SK-N-SH (cell line): ENCODE results near the gene STEAP3. TPM values are rescaled to one million over a fixed set of nuclear protein-coding genes. Genes with fewer than 3 reads are reported as not detected.

Experiments used
- CTCF ChIA-PET: fragments of 300-600, 350-600 bp; formaldehyde crosslinking; extraction: SDS; loops from one replicate; lab custom pipeline; 2021; lab: Yijun Ruan, JAX
- POLR2A ChIA-PET: fragments of 350-600 bp; sonication (Branson Sonifier 250); formaldehyde crosslinking; extraction: SDS; loops from one replicate; lab custom pipeline; 2020; ENCODE audit warnings: antibody characterized with exemption, inconsistent platforms; lab: Yijun Ruan, JAX
- DNase-seq: peaks from one replicate; pipeline ENCODE4 v3.0.0; 2012
- H2AFZ ChIP-seq: fragments of 200-600 bp; sonication (generic); 2 replicates; pipeline ENCODE4 v1.8.1; 2016; ENCODE audit warnings: antibody characterized with exemption, mild to moderate bottlenecking, low read depth
- H3F3A ChIP-seq: fragments of 200-600 bp; sonication (generic); replicated peaks from 2 replicates; pipeline ENCODE3; 2016; ENCODE audit warnings: antibody characterized with exemption, mild to moderate bottlenecking; ENCODE audit not compliant: insufficient read depth
- H3K27ac ChIP-seq, 2 experiments: fragments of 200-500 bp in 1 of 2; fragments of 200-600 bp in 1 of 2; sonication (Bioruptor generic) in 1 of 2; sonication (generic), shearing (Covaris generic) in 1 of 2; 2 replicates each; pipeline versions ENCODE4 v1.5.1 to v1.6.1; 2014 to 2016; ENCODE audit warnings: low read depth in 2 of 2, inconsistent platforms in 1 of 2, low read length in 1 of 2, mild to moderate bottlenecking in 1 of 2, mixed read lengths in 1 of 2
- H3K27me3 ChIP-seq: fragments of 200-600 bp; sonication (generic), shearing (Covaris generic); 2 replicates; pipeline ENCODE4 v1.6.1; 2016; ENCODE audit warnings: mixed run types; ENCODE audit not compliant: insufficient read depth
- H3K36me3 ChIP-seq, 2 experiments: fragments of 200-500 bp in 1 of 2; fragments of 200-600 bp in 1 of 2; sonication (Bioruptor generic) in 1 of 2; sonication (generic) in 1 of 2; replicated peaks in 1 of 2; 2 replicates each; pipeline versions ENCODE3 to v1.5.1; 2014 to 2016; ENCODE audit warnings: low read length in 1 of 2, mild to moderate bottlenecking in 1 of 2; ENCODE audit not compliant: insufficient read depth in 2 of 2, control insufficient read depth in 1 of 2
- H3K4me1 ChIP-seq, 2 experiments: fragments of 200-500 bp in 1 of 2; fragments of 200-600 bp in 1 of 2; sonication (Bioruptor generic) in 1 of 2; sonication (generic), shearing (Covaris generic) in 1 of 2; 2 replicates each; pipeline versions ENCODE4 v1.5.1 to v1.6.1; 2014 to 2016; ENCODE audit warnings: low read depth in 1 of 2, low read length in 1 of 2, mixed run types in 1 of 2; ENCODE audit not compliant: insufficient read depth in 2 of 2, control insufficient read depth in 1 of 2
- H3K4me2 ChIP-seq: fragments of 200-600 bp; sonication (generic), shearing (Covaris generic); 2 replicates; pipeline ENCODE4 v1.6.1; 2017; ENCODE audit warnings: mixed run types
- H3K4me3 ChIP-seq, 2 experiments: fragments of 200-500 bp in 1 of 2; fragments of 200-600 bp in 1 of 2; sonication (Bioruptor generic) in 1 of 2; sonication (generic), shearing (Covaris generic) in 1 of 2; 2 replicates each; pipeline versions ENCODE4 v1.5.1 to v1.8.1; 2014 to 2016; ENCODE audit warnings: low read depth in 2 of 2, inconsistent platforms in 1 of 2, low read length in 1 of 2, mild to moderate bottlenecking in 1 of 2, mixed read lengths in 1 of 2, moderate library complexity in 1 of 2
- H3K79me2 ChIP-seq: fragments of 200-600 bp; sonication (generic); 2 replicates; pipeline ENCODE4 v1.8.1; 2017; ENCODE audit warnings: mild to moderate bottlenecking; ENCODE audit not compliant: insufficient read depth
- H3K9ac ChIP-seq: fragments of 200-600 bp; sonication (generic); 2 replicates; pipeline ENCODE4 v1.6.1; 2017; ENCODE audit warnings: mixed run types
- H3K9me2 ChIP-seq: fragments of 200-600 bp; sonication (generic); 2 replicates; pipeline ENCODE4 v1.6.1; 2017; ENCODE audit warnings: mixed run types
- H3K9me3 ChIP-seq: fragments of 200-600 bp; sonication (generic); 2 replicates; pipeline ENCODE4 v1.6.1; 2017; ENCODE audit warnings: mixed run types, mild to moderate bottlenecking, moderate library complexity
- H4K20me1 ChIP-seq: fragments of 200-600 bp; sonication (generic); 2 replicates; pipeline ENCODE4 v1.6.1; 2017; ENCODE audit warnings: mild to moderate bottlenecking, mixed run types; ENCODE audit not compliant: insufficient read depth
- CHD2 ChIP-seq: fragments of 150-350 bp; IDR thresholded peaks from 2 replicates; pipeline ENCODE4 v1.6.1; 2018; ENCODE audit warnings: low read length; ENCODE audit not compliant: partially characterized antibody
- ELF1 ChIP-seq: IDR thresholded peaks from 2 replicates; pipeline ENCODE4 v1.4.0; 2012
- EP300 ChIP-seq, 2 experiments: IDR thresholded peaks; 2 replicates each; pipeline versions ENCODE4 v1.4.0 to v1.6.1; 2012; ENCODE audit warnings: borderline replicate concordance in 1 of 2, low read depth in 1 of 2, low read length in 1 of 2
- EZH2phosphoT487 ChIP-seq: fragments of 200-600 bp; sonication (generic); IDR thresholded peaks from 2 replicates; pipeline ENCODE4 v1.6.1; 2017; ENCODE audit warnings: low read depth, mixed run types, mild to moderate bottlenecking, antibody characterized with exemption, moderate library complexity, borderline replicate concordance
- FOSL2 ChIP-seq: IDR thresholded peaks from 2 replicates; pipeline ENCODE4 v1.4.0; 2012; ENCODE audit warnings: low read depth, mild to moderate bottlenecking, moderate library complexity, borderline replicate concordance
- GABPA ChIP-seq: IDR thresholded peaks from 2 replicates; pipeline ENCODE4 v1.4.0; 2012; ENCODE audit warnings: low read depth, mild to moderate bottlenecking
- GATA2 ChIP-seq: sonication (generic); formaldehyde crosslinking; IDR thresholded peaks from 2 replicates; pipeline ENCODE4 v1.5.0; 2020; ENCODE audit warnings: mild to moderate bottlenecking, missing genetic modification reagents
- JUND ChIP-seq: IDR thresholded peaks from 2 replicates; pipeline ENCODE4 v1.4.0; 2012
- MEF2A ChIP-seq: IDR thresholded peaks from 2 replicates; pipeline ENCODE4 v1.4.0; 2012; ENCODE audit warnings: low read depth, borderline replicate concordance
- NRF1 ChIP-seq: IDR thresholded peaks from 2 replicates; pipeline ENCODE4 v1.6.1; 2012; ENCODE audit warnings: low read depth, mild to moderate bottlenecking, low read length
- RAD21 ChIP-seq: IDR thresholded peaks from 2 replicates; pipeline ENCODE4 v1.6.1; 2012; ENCODE audit warnings: mild to moderate bottlenecking, low read length
- RFX5 ChIP-seq: IDR thresholded peaks from 2 replicates; pipeline ENCODE4 v1.6.1; 2012; ENCODE audit warnings: mild to moderate bottlenecking, improper control_type of control experiment, low read length
- TAF1 ChIP-seq: IDR thresholded peaks from 2 replicates; pipeline ENCODE4 v1.6.1; 2012; ENCODE audit warnings: low read depth, mild to moderate bottlenecking, low read length, moderate library complexity, borderline replicate concordance
- TCF12 ChIP-seq: IDR thresholded peaks from 2 replicates; pipeline ENCODE4 v1.4.0; 2012
- YY1 ChIP-seq: IDR thresholded peaks from 2 replicates; pipeline ENCODE4 v1.4.0; 2012; ENCODE audit warnings: low read depth, mild to moderate bottlenecking
- WGBS: methylation state at CpG from one replicate; pipeline ENCODE4 v1.1.6; 2017; ENCODE audit warnings: low lambda C conversion rate; 5-methylcytosine and 5-hydroxymethylcytosine counted together
- polyA plus RNA-seq, 3 experiments: library from polyadenylated mRNA; depleted of rRNA; stranded (reverse); fragments of >200 nt; gene quantifications; 2 replicates each; pipeline ENCODE4 v1.2.3, GENCODE V29; 2012
- TF ChIP-seq, protein P1 (sequence below): IDR thresholded peaks from 2 replicates; pipeline ENCODE4 v1.6.1; 2012; ENCODE audit warnings: mild to moderate bottlenecking, low read depth, low read length, moderate library complexity
- TF ChIP-seq, protein P2 (sequence below): fragments of 200-600 bp; sonication (generic); IDR thresholded peaks from 2 replicates; pipeline ENCODE4 v1.6.1; 2017; ENCODE audit warnings: antibody characterized with exemption, mild to moderate bottlenecking, moderate library complexity
- TF ChIP-seq, protein P3 (sequence below): IDR thresholded peaks from 2 replicates; pipeline ENCODE4 v1.4.0; 2012; ENCODE audit warnings: low read depth, borderline replicate concordance

Gene STEAP3
- polyA plus RNA-seq, 1 of the 3 experiments (the other 2 are of a cell fraction): 30.6 TPM

DNA sequence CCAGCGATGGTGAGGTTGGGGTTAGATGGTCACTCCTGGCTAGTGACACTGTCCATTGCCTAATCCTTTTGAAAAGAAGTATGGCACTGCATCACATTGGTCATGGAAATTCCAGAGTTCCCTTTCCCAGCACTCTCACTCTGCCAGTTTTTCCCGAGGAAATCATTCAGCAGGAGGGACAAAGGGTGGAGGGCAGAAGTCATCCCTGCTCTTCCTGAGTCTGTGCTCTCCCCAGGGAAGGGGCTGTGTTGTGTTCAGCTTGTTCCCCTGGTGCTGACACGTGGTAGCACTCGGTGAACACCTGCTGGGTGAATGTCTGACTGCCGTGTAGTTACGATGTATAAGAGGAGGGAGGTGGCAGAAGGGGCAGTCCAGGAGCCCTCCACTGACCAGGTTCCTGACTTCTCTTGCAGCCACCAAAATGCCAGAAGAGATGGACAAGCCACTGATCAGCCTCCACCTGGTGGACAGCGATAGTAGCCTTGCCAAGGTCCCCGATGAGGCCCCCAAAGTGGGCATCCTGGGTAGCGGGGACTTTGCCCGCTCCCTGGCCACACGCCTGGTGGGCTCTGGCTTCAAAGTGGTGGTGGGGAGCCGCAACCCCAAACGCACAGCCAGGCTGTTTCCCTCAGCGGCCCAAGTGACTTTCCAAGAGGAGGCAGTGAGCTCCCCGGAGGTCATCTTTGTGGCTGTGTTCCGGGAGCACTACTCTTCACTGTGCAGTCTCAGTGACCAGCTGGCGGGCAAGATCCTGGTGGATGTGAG, 21.6 kb downstream of the STEAP3 start:
- TF ChIP-seq TCF12: no peak
- TF ChIP-seq EP300 (IDR thresholded peaks at IDR 0.05; ENCODE audit: borderline replicate concordance in 1 of 2, low read depth in 1 of 2, low read length in 1 of 2): no peak
- TF ChIP-seq, protein P1, sequence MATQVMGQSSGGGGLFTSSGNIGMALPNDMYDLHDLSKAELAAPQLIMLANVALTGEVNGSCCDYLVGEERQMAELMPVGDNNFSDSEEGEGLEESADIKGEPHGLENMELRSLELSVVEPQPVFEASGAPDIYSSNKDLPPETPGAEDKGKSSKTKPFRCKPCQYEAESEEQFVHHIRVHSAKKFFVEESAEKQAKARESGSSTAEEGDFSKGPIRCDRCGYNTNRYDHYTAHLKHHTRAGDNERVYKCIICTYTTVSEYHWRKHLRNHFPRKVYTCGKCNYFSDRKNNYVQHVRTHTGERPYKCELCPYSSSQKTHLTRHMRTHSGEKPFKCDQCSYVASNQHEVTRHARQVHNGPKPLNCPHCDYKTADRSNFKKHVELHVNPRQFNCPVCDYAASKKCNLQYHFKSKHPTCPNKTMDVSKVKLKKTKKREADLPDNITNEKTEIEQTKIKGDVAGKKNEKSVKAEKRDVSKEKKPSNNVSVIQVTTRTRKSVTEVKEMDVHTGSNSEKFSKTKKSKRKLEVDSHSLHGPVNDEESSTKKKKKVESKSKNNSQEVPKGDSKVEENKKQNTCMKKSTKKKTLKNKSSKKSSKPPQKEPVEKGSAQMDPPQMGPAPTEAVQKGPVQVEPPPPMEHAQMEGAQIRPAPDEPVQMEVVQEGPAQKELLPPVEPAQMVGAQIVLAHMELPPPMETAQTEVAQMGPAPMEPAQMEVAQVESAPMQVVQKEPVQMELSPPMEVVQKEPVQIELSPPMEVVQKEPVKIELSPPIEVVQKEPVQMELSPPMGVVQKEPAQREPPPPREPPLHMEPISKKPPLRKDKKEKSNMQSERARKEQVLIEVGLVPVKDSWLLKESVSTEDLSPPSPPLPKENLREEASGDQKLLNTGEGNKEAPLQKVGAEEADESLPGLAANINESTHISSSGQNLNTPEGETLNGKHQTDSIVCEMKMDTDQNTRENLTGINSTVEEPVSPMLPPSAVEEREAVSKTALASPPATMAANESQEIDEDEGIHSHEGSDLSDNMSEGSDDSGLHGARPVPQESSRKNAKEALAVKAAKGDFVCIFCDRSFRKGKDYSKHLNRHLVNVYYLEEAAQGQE: no peak
- TF ChIP-seq JUND: no peak
- no peak for TF ChIP-seq FOSL2
- TF ChIP-seq ELF1: no peak
- TF ChIP-seq GABPA: no peak
- TF ChIP-seq EZH2phosphoT487: no peak
- no peak for TF ChIP-seq YY1
- no peak for TF ChIP-seq NRF1
- no peak for TF ChIP-seq TAF1
- TF ChIP-seq CHD2: no peak
- no peak for TF ChIP-seq MEF2A
- no peak for TF ChIP-seq RFX5
- TF ChIP-seq, protein P2, sequence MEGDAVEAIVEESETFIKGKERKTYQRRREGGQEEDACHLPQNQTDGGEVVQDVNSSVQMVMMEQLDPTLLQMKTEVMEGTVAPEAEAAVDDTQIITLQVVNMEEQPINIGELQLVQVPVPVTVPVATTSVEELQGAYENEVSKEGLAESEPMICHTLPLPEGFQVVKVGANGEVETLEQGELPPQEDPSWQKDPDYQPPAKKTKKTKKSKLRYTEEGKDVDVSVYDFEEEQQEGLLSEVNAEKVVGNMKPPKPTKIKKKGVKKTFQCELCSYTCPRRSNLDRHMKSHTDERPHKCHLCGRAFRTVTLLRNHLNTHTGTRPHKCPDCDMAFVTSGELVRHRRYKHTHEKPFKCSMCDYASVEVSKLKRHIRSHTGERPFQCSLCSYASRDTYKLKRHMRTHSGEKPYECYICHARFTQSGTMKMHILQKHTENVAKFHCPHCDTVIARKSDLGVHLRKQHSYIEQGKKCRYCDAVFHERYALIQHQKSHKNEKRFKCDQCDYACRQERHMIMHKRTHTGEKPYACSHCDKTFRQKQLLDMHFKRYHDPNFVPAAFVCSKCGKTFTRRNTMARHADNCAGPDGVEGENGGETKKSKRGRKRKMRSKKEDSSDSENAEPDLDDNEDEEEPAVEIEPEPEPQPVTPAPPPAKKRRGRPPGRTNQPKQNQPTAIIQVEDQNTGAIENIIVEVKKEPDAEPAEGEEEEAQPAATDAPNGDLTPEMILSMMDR: no peak
- TF ChIP-seq GATA2 (CRISPR knock-in tag): no peak
- TF ChIP-seq RAD21: no peak
- TF ChIP-seq, protein P3, sequence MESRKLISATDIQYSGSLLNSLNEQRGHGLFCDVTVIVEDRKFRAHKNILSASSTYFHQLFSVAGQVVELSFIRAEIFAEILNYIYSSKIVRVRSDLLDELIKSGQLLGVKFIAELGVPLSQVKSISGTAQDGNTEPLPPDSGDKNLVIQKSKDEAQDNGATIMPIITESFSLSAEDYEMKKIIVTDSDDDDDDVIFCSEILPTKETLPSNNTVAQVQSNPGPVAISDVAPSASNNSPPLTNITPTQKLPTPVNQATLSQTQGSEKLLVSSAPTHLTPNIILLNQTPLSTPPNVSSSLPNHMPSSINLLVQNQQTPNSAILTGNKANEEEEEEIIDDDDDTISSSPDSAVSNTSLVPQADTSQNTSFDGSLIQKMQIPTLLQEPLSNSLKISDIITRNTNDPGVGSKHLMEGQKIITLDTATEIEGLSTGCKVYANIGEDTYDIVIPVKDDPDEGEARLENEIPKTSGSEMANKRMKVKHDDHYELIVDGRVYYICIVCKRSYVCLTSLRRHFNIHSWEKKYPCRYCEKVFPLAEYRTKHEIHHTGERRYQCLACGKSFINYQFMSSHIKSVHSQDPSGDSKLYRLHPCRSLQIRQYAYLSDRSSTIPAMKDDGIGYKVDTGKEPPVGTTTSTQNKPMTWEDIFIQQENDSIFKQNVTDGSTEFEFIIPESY: no peak
- TF ChIP-seq, all 33 proteins: peak for 0
- no peak for DNase-seq
- H3K36me3 ChIP-seq: peaks cover under 1 to 5% of the 10 kb centered on the region in 2 experiments
- 96% methylated on average over 9 of the region's 17 CpGs for WGBS
- H3K9me2 ChIP-seq: no peaks in the 10 kb centered on the region
- H3K9me3 ChIP-seq: no peaks in the 10 kb centered on the region
- CTCF ChIA-PET: interaction anchor here (1.3 to 2.2 kb wide), 3 partner anchors 12 to 21 kb away, joined by 3 to 6 read pairs (median 5); no protein-coding TSS in a partner anchor
- H3K27me3 ChIP-seq: no peaks in the 10 kb centered on the region
- H3K4me3 ChIP-seq: no peak overlapping the region
- H3K9ac ChIP-seq: no peak overlapping the region
- no peaks in the 10 kb centered on the region for H4K20me1 ChIP-seq
- no peak overlapping the region for H2AFZ ChIP-seq
- H3K79me2 ChIP-seq: no peaks in the 10 kb centered on the region
- no peak overlapping the region for H3K4me2 ChIP-seq
- no peak overlapping the region for H3K27ac ChIP-seq
- POLR2A ChIA-PET: no interaction called here
- no peaks in the 10 kb centered on the region for H3F3A ChIP-seq
- H3K4me1 ChIP-seq: peaks cover 7 to 14% of the 10 kb centered on the region in 2 experiments; a peak in 3 of 4 replicates
